ENCODE results near the gene CAMSAP3.

CAMSAP3 gene

DNA sequence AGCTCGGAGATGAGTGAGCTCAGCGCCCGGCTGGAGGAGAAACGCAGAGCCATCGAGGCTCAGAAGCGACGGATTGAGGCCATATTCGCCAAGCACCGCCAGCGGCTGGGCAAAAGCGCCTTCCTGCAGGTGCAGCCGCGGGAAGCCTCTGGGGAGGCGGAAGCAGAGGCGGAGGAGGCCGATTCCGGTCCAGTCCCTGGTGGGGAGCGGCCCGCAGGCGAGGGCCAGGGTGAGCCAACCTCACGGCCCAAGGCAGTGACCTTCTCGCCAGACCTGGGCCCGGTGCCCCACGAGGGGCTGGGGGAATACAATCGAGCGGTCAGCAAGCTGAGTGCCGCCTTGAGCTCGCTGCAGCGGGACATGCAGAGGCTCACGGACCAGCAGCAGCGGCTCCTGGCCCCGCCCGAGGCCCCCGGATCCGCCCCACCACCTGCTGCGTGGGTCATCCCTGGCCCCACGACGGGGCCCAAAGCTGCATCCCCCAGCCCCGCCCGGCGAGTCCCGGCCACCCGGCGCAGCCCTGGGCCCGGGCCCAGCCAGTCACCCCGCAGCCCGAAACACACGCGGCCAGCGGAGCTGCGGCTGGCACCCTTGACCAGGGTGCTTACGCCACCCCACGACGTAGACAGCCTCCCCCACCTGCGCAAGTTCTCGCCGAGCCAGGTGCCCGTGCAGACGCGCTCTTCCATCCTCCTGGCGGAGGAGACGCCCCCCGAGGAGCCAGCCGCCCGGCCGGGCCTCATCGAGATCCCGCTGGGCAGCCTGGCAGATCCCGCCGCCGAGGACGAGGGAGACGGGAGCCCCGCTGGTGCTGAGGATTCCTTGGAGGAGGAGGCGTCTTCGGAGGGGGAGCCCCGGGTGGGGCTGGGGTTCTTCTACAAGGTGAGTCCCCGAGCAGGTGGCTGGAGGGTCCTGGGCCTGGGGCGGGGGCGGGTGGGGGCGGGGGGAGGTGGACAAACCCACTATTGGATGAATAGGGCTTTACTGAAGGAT, 16.9 kb downstream of the CAMSAP3 start:
- DNase-seq, result no peak

DNA sequence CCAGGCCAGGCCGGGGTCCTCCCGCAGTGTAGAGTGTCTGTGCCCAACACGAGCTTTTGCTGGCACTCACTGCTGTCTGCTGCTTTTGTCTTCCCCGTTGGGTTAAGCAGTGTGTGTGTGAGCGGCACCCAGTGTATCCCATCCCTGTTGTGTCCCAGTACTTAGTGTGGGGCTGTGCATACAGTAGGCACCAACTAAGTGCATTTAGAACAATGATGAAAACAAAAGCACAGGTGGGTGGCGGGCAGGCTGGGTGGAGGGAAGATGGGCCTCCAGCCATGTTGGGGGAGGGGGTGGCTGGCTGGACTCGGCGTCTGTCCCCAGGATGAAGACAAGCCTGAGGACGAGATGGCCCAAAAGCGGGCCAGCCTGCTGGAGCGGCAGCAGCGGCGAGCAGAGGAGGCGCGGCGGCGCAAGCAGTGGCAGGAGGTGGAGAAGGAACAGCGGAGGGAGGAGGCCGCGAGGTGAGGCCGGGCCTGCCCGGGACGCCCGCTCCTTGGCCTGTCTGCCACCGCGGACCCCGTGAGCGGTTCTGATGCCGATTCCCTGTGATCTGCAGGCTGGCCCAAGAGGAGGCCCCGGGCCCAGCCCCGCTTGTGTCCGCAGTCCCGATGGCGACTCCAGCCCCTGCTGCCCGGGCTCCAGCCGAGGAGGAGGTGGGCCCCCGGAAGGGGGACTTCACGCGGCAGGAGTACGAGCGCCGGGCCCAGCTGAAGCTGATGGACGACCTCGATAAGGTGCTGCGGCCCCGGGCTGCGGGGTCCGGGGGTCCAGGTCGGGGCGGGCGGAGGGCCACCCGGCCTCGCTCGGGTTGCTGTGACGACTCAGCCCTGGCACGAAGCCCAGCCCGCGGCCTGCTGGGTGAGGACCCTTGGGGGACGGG, 19.4 kb downstream of the CAMSAP3 start:
- no peak for DNase-seq

DNA sequence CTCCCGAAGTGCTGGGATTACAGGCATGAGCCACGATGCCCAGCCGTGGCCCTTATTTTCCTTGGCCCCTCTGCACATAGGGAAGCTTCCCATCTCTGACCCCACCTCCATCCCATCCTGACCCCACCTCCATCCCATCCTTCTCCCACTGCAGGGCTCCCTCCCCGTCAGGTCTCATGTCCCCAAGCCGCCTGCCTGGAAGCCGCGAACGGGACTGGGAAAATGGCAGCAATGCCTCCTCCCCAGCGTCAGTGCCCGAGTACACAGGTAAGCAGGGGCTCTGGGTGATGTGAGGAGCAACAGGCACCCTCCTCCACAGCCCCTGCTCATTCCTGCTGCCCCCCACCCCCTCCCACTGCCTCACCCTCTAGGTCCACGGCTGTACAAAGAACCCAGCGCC, 21.5 kb downstream of the CAMSAP3 start:
- DNase-seq, result no peak

DNA sequence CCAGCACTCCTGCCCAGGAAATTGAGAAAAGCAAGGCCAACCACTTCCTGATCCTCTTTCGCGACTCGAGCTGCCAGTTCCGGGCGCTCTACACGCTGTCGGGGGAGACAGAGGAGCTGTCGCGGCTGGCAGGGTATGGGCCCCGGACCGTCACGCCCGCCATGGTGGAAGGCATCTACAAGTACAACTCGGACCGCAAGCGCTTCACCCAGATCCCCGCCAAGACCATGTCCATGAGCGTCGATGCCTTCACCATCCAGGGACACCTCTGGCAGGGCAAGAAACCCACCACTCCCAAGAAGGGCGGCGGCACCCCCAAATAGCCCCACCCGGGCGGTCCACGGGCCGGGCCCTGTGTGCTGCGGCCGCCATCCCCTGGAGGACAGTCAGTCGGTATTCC, 22.1 kb downstream of the CAMSAP3 start:
- no peak for DNase-seq

DNA sequence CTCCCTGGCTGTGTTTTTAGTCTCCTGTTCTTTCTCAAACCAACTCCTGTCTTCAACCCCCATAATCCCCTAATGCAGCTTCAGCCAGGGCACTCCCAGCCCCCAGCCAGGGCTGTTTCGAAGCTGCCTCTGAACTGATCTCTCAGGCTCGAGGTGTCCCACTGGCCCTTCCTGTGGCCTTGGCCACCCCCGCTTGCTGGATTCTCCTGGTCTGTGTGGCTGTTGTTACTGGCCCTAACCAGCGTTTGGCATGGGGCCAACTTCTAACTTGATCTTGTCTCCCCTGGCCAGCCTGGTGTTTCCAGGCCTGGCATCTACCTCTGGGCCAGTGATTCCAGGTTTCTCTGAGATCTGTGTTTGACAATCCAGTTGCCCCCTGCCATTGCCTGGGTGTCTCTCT, 22.7 kb downstream of the CAMSAP3 start:
- DNase-seq, result no peak

DNA sequence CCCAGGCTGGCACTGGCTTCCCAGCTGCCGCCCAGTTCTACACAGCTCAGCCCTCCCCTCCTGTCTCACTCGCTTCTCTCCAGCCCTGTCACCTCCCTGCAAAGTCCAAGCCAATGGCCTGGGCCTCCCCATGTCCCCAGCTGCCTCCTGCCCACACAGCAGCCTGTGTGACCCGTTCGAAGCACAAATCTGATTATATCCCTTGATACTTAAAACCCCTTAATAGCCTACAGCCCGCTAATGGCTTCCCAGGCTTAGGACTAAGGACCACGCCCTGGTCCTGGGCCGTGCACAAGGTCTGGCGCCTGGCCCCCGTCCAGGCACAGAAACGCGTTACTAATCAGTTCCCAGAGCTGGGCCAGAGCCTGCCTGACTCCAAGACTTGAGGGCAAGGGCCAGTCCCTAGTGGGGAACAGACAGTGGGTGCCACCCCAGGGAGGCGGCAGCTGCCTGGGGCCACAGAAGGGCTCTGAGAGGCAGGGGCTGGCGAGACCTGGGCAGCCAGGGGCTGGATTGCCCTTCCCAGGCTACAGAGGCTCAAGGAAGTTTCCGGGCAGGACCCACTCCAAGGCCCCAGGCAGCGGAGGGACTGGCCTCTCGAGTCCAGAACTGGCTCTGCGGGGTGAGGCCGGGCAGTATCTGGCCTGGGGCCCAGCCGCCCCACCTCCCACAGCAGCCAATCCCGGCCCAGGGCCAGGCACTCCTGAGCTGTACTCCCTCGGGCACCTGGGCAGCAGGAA, 23.3 kb downstream of the CAMSAP3 start:
- DNase-seq, result no peak

DNA sequence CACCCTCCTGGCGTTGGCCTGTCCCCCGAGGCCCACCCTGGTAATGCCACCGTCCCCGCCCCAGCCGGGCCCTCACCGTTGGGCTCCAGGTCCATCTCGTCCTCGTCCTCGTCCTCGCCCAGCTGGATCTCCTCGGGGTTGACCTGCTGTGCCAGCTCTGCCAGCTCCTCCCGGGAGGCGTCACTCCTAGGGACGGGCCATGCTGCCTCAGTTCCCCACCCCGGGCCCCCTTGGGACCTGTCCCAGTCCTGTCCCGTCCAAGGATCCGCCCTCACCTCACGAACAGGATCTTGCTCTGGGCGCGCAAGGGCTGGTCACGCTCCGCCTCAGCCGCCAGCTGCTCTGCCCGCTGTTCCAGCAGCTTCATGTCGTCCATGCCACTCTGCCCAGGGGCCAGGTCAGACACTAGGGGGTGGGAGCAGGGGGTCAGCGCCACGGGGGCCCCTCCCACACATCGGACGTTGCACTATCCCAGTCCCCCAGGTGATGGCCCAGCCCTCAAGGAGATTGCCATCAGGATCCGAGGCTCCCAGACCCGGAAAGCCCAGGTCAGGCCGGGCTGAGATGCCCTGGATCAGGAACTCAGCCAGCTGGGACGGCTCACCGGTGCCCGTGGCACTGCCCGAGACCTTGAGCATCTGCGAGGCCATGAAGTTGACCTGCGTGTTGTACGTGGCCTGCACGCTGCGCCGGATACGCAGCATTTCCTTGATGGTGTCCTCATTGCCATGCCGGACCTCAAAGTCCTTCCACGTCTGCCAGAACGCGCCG, 24.2 kb downstream of the CAMSAP3 start:
- no peak for DNase-seq

DNA sequence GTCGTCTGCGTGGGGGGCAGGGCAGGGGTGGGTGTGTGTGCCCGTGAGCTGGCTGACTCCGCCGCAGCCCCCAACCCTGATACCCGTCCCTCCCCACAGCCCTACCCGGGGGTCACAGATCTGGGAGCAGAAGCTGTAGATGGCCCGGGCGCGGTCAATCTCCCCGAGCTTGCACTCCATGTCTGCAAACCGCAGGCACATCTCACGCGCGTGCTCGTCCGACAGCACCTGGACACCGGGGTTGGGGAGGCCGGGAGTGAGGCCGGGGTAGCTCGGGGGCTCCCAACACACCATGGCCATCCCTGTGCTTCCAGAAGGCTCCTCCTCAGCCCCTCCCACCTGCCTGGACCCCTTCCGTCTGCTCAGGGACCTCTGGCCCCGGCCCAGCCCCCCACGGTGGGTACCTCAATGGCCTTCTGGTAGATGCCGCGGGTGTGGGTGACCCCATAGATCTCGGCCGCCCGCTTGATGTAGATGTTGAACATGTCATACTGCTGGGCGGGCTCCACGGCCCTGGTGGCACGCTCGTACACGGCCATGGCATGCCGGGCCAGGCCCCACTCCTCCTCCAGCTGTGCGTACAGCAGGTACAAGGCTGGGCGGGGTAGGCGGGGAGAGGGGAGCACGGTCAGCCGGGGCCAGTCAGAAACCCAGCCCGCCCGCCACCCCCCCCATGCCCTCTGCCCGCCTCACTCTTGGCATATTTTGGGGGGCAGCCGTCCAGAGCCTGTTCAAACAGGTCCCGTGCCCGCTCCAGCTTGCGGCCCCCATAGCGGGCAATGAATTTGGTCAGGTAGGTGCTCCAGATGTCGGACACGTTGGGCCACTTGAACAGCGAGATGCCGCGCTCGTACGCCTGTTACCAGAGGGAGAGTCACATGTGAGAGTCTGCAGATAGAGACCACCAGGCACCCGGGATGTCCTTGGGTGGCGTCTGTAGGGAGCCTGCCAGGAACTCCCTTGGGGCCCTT, 25.1 kb downstream of the CAMSAP3 start:
- DNase-seq, result no peak

DNA sequence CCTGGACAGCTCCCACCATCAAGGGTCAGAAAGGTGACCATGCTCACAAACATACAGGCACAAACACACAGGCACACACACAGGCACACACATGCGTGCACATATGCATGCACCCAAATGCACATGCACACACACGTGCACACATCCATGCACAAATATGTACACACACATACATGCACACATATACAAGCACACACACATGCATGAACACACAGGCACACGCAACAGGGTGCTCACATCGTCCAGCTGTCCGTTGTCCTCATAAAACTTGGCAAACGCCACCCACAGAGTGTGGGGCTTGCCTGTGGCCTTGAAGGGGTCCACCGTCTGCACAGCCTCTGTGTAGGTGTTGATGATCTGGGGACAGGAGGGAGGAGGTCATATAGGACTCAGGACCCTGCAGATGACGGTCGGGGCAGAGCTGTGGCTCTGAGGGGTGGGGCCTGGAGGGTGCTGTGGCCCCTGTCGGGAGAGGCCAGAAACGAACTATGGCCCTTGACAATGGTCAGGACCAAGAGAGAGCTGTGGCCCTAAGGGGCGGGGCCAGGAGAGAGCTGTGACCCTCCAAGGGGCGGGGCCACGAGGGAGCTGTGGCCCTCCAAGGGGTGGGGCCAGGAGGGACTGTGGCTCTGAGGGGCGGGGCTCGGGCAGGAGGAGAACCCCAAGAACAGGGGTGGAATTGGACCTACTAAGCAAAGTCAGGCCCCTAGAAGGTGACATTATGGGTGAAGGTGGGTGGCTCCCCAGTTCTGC, 27.4 kb downstream of the CAMSAP3 start:
- DNase-seq, result no peak

DNA sequence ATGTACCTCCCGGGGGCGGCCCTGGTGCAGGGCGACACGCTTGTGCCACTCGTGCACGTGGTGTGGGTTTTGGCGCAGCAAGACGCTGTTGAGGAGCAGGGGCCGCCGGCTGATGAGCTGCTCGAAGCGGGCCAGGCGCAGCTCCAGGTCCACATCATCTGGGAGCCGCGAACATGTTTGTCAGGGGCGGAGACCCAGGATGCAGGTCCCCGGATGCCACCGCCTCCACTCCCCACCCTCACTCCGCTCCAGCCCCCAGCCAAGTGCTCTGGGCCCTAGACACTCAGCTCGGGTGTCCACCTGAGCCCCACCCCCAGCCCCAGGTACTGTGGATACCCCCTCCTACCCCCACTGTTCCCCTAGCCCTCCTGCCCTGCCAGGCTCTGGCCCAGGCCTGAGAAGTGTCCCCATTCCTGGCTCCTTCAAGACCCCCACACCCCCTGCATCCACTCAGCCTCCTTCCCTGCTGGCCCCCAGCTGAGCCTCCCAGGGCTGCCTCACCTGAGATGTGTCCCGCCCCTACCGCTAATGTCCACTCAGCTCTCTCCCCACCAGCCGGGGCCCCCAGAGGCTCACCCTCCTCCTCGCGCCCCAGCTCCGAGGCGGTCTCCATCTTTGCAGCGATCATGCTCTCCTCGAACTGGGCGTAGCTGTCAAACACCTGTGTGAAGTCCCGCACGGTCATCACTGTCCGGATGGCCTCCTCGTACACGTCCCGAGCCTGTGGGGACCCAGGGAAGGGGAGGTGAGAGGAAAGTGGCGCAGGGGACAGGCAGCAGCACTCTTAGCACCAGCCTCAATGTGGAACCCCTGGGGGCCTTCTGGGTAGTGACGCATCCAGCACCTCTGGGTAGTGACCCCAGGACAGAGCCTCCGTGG, 28.3 kb downstream of the CAMSAP3 start:
- DNase-seq, result no peak

DNA sequence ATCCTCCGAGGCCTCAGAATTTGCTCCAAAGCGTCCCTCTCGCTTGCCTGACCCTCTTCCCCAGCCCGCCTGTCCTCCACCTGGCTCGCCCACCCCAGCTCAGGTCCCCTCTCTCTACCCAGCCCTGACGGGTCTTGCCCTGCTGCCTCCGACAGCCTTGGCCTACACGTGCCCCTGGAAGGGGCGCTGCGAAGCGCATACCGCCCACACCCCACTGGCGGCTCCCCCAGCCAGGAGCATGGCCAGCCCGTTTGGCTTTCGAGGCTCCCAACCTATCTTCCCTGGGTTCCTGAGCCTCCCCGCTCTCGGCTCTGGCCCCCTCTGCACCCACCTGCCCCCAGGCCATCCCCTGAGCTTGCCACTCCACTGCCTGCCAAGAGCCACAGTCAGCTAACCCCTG, 29.1 kb downstream of the CAMSAP3 start:
- no peak for DNase-seq

DNA sequence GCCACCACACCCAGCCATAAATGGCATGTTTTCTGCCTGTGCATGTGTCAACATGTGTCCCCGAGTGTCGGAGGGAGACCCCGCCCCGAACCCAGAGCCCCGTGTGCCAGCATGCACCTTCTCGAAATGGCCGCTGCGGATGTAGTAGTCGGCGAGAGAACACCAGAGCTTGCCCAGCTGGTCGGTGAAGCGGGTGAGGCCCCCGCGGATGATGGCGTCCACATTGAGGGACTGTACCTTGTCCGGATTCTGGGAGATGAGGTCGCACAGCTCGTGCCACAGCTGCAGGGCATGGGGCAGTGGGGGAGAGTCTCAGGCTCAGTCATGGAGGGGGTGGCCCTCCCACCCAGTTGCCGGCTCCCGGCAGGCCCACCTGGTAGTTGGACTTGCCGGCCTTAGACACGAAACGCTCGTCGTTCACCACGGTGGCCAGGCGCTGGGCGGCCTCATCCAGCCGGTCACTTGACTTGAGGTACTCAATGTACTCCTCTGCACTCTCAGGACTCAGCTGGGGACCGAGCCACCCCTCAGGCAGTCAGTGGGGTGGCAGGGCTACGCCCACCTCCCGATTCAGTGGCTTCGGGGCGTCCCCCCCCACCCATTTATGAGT, 30.2 kb downstream of the CAMSAP3 start:
- DNase-seq, result no peak

DNA sequence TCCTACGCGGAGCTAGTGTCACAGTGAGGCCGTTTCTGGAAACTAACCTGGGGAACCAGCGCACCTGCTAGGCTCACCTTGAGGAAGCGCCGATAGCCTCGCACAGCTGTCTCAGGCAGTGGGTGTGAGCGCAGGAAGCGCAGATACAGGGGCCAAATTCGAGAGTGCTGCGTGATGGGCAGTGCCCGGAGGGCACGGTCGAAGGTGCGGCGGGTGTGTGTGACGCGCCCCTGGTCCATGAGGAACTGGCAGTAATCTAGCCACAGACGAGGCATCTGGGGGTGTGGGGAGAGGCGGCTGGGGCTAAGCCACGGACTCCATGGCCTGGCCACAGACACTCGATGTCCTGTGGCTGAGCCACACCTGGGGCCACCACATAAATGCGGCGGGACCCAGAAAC, 31.5 kb downstream of the CAMSAP3 start:
- DNase-seq, result no peak

DNA sequence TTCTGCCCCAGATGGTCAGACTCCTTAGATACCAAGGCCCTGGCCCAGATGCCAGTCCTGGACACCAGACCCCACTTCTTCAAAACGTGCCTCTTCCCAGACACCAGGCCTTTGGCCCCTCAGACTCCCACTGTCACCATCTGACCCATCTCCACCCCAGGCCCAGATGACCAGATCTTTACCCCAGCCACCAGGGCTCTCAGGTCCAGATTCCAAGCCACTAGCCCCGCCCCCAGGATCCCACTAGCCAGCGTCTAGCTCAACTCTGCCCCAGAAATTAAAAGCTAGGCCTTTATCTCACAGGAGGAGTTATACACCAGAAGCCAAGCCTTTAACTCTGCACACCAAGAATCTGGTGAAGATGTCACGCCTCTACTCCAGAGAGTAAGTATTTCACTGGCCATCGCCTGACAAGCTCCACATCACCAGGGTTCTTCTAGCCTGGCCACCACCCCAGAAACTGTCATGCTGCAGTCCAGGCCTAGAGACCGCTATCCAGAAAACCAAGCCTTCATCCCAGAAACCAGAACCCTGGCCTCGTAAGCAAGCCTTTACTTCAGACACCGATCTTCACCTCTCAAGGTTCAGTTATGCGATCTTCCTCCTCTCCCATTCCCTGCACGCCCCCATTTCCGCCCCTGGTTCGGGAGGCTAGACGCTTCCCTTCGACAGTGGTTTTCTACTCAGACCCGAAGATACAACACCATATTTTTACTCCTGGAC, 33.1 kb downstream of the CAMSAP3 start:
- DNase-seq, result no peak

DNA sequence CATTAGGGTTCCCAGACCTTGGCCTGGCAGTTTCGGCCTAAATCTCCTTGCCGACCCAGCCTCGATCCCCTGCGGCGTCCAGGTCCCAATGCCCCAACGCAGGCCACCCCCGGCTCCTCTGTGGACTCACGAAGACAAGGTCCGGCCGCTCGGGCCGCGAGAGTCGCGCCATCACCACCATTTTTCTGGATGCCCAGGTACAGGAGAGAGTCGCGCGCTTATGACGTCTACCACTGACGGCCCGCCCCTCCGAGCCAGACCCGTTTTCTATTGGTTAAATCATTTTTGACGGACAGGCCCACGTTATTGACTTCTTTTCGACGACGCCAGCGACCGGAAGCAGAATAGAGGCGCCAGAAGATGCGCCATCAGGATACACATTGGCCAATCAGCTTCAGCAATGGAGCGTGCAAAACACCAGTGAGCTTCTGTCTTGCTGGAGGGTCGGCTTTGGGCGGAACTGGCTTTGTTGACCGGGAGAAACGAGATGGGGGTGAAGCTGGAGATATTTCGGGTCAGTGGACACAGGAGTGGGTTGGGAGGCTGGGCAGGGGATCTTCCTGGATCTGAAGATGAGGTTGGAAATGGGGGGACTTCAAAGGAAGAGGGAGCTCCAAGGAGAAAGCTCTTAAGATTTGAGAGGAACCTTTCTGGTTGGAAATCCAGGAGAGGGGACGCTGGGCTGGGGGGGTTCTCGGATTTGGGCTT, 33.8 kb downstream of the CAMSAP3 start, which contains the start of the genes PET100 and XAB2:
Gene PET100, plus strand, starts transcription at position 447 of the 708 bp plus-strand sequence. Its CDS starts 41 bp downstream, at position 488.
Gene XAB2, minus strand, starts transcription at position 199 of the 708 bp plus-strand sequence. Its CDS starts 18 bp downstream, at position 181.
- peak; percentile 93 for DNase-seq

DNA sequence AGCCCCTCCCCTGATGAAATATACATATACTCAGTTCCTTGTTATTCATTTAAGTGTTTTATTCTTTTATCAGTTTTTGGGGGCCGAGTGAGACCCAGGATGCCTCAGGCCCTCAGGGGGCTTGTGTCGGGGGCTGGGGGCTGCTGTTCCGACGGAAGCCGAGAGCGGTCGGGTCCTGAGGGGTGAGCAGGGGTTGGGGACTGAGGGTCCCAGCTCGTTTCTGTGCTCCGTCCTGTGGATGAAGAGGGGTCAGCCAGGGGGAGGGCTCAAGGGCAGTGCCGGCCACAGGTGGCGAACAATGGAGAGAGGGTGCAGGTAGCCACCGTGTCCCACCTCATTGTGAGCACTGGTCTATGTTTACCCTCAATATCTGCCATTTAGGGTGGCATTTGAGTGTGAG, 35.9 kb downstream of the CAMSAP3 start:
- no peak for DNase-seq

All from NCI-H748 treated with DMSO at 0.1 percent for 48 hours (cell line).